HG02571 (cell line): ENCODE measurements around the gene MARK1.
"Not testable (repeated sequence)": the region's sequence is repeated elsewhere in the genome, so short reads cannot be mapped to it uniquely, and the experiment has no call there.

ENCODE experiments used
- ATAC-seq: cut with Tn5 transposase; IDR thresholded peaks from one replicate; pipeline ENCODE4 v1.9.1; 2021; ENCODE audit warnings: mild to moderate bottlenecking, moderate library complexity; ENCODE audit not compliant: unreplicated experiment

Gene MARK1

DNA sequence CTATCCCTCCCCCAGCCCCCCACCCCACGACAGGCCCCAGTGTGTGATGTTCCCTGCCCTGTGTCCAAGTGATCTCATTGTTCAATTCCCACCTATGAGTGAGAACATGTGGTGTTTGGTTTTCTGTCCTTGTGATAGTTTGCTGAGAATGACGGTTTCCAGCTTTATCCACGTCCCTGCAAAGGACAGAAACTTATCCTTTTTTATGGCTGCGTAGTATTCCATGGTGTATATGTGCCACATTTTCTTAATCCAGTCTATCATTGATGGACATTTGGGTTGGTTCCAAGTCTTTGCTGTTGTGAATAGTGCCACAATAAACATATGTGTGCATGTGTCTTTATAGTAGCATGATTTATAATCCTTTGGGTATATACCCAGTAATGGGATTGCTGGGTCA, 77.7 kb downstream of the MARK1 start:
- not testable (repeated sequence) for ATAC-seq

DNA sequence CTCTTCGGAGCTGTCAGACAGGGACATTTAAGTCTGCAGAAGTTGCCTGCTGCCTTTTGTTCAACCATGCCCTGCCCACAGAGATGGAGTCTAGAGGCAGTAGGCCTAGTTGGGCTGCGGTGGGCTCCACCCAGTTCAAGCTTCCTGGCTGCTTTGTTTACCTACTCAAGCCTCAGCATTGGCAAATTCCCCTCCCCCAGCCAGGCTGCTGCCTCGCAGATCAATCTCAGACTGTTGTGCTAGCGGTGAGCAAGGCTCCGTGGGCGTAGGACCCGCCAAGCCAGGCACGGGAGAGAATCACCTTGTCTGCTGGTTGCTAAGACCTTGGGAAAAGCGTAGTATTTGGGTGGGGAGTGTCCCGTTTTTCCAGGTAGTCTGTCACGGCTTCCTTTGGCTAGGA, 83.2 kb downstream of the MARK1 start:
- not testable (repeated sequence) for ATAC-seq

DNA sequence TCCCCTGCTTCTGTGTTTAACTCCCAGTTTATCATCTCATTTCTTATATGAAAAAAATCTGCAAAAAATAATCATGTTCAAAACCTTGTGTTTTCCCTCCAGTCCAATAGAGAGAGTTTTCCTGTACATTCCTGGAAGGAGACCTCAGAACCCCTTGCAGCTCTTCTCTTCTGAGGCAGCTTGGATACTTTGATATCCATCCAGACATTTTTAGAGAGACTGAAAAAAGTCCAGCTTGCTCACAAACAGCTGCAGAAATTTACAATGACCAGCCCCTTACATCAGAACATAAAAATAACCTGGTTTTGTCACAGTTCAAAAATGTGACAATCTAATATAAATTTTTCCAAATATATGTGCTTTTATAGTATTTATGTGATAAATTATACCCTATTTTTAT, 88.9 kb downstream of the MARK1 start:
- ATAC-seq, result no peak

GRCh38 chr1:220628431-220628830, 100.5 kb downstream of the MARK1 start:
- ATAC-seq, result no peak

DNA sequence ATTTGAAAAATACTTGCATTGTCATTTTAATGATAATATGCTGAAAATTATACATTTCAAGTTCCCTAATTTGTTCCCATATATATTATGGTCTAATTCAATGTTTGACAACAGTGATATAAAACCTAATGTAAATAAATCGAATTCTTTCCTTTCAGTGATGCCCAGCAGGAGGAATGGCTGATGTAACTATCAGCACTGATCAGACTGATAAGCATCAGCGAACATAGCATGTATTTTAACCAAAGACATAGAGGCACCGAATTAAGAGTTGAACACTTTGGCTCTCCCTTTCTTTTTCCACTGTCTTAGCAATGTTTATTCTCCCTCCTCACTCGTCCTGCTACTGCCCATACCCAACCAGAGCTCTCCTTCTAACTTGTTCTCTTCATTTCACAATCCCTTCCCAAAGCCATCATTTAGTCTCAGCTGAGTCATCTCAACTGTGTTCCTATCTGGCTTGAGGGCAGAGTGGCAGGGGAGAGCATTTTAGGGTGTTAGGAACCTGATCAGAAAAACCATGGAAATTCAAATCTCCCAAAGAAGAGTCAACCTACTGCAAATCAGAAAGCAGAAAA, 103.4 kb downstream of the MARK1 start:
- ATAC-seq, result no peak

- no peak for ATAC-seq
These were observed 109.8 kb downstream of the MARK1 start for GRCh38 chr1:220637759-220638158.

DNA sequence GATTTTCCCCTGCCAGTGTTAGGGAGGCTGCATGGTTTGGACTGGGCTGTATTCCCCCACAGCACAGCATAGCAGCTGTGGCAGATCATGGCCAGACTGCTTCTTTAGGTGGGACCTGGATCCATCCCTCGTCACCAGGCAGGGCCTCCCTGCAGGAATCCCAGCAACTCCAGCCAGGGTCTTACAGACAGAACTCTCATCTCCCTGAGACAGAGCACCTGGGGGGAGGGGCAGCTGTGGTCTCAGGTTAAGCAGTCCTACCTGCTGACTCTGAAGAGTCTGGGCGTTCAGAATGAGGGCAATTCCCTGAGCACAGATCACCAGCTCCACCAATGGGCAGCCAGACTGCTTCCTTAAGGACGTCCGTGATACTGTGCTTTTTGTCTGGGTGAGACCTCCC, 114.3 kb downstream of the MARK1 start:
- ATAC-seq, result no peak

- ATAC-seq, result no peak
These were observed 125.1 kb downstream of the MARK1 start for GRCh38 chr1:220652995-220653394.

- peak; percentile 92 for ATAC-seq
These were observed 127.6 kb downstream of the MARK1 start for GRCh38 chr1:220655509-220655908.

DNA sequence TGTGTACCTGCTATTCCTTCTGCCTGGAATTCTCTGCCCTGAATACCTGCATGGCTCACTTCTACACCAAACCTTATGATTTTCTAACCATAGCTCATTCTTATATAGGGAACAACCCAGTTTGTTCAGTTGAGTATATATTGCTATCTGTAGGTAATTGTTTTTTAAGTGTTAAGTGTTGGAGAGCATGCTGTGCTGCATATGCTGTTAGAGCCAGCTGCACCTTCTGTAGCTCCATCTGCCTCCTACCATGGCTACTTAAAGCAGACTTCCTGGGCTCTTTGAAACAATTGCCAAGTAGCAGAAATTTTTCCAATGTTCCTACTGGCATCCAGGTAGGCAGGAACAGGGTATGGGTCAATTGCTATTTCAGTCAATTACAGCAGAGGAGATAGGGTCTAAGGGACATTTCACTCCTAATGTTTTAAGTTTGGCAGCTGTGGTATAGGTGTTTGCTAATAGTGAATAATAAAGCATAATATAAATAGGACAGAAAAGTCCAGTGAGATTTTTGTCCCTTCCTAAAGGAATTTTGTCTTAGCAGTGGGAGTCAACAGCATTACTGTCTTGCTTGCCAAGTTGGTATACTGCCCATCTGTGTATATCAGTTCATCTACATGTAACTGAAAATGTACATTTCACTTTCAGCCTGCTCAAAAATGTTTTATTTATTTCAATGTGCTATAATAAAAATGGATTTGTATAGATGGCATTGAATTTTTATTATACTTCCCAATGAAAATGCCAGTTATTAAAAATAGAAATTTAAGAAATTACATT, 128.2 kb downstream of the MARK1 start:
- ATAC-seq, result no peak

- no peak for ATAC-seq
These were observed 138.4 kb downstream of the MARK1 start for GRCh38 chr1:220666349-220666748.

DNA sequence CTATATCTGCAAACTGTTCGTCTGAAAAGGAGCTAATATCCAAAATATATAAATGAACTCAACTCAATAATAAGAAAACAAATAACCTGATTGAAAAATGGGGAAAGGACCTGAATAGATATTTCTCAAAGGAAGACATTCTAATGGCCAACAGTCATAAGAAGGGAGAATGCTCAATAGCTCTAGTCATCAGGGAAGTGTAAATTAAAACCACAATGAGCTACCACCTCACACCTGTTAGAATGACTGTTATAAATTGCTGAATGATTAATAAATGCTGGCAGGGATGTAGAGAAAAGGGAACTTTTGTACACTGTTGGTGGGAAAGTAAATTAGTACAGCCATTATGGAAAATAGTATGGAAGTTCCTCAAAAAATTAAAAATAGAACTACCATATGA, 141.1 kb downstream of the MARK1 start:
- no peak for ATAC-seq

DNA sequence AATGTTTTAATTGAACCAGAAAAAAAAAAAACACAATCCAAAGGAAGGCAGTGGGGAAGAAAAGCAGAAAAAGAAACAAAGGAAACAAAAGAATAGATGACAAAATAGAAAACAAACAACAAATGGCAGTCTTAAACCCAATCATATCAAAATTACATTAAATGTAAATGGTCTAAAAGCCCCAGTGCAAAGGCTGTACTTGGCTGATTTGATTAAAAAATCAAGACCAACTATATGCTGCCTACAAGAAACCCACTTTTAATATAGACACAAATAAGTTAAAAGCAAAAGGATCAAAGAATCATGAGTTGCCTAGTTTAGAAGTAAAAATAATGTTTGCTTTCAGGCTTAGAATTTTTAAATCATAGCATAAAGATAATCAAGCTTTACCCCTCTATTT, 142.4 kb downstream of the MARK1 start:
- ATAC-seq, result no peak

- ATAC-seq, result no peak
These were observed 146.0 kb downstream of the MARK1 start for GRCh38 chr1:220673921-220674320.

- no peak for ATAC-seq
These were observed 149.3 kb downstream of the MARK1 start for GRCh38 chr1:220677251-220677650.

GRCh38 chr1:220680085-220680687, 152.2 kb downstream of the MARK1 start:
- peak; percentile 93 for ATAC-seq

GRCh38 chr1:220681220-220681880, 153.4 kb downstream of the MARK1 start:
- ATAC-seq, result no peak

- ATAC-seq, result no peak
These were observed 155.1 kb downstream of the MARK1 start for GRCh38 chr1:220682901-220683576.

- not testable (repeated sequence) for ATAC-seq
These were observed 155.8 kb downstream of the MARK1 start for GRCh38 chr1:220683716-220684115.

GRCh38 chr1:220684890-220685289, 157.0 kb downstream of the MARK1 start:
- ATAC-seq, result no peak

DNA sequence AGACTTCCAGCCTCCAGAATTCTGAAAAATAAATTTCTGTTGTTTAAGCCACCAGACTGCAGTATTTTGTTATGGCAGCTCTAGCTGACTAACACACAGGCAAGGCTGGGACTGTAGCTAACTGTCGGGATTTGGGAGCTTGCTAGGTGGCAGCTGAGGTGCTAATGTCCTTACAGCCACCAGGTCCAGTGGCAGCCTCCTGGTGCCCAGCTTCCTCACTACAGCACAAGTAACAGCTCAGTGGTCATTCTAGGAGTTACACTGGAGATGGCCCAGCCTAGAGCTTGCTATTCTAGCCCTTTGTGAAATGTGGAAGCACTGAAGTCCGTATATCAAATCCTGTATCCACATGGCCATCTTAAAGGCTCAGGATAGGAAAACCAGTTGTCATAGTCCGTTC, 157.9 kb downstream of the MARK1 start:
- no peak for ATAC-seq
